NCI-H1436 (cell line): ENCODE measurements around the gene KRTAP10-5.
"Not testable (repeated sequence)": the region's sequence is repeated elsewhere in the genome, so short reads cannot be mapped to it uniquely, and the experiment has no call there.

Experiments
- DNase-seq: peaks from one replicate; lab custom pipeline; 2025; lab: John Stamatoyannopoulos, UW

The KRTAP10-5 gene, protein sequence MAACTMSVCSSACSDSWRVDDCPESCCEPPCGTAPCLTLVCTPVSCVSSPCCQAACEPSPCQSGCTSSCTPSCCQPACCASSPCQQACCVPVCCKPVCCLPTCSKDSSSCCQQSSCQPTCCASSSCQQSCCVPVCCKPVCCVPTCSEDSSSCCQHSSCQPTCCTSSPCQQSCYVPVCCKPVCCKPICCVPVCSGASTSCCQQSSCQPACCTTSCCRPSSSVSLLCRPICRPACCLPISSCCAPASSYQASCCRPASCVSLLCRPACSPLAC

GRCh38 chr21:44580231-44580821, at the start of gene KRTAP10-5:
TSS of gene KRTAP10-5 (minus strand) at chr21:44580604. CDS start at chr21:44580578, 26 bp downstream.
- not testable (repeated sequence) for DNase-seq

GRCh38 chr21:44628707-44629391, 48.4 kb upstream of the KRTAP10-5 start:
- no peak for DNase-seq

DNA sequence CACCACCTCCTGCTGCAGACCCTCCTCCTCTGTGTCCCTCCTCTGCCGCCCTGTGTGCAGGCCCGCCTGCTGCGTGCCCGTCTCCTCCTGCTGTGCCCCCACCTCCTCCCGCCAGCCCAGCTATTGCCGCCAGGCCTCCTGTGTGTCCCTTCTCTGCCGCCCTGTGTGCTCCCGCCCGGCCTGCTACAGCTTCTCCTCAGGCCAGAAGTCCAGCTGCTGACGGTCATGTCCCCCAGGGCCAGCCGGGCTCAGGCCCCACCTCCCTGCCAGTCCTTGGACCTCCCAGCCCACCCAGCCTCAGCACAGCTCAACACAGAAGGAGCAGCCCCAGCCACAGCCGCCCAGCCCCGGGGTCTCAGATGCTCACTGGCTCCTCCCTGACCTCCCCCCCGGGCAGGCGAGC, 47.4 kb upstream of the KRTAP10-5 start:
- DNase-seq: not testable (repeated sequence)

DNA sequence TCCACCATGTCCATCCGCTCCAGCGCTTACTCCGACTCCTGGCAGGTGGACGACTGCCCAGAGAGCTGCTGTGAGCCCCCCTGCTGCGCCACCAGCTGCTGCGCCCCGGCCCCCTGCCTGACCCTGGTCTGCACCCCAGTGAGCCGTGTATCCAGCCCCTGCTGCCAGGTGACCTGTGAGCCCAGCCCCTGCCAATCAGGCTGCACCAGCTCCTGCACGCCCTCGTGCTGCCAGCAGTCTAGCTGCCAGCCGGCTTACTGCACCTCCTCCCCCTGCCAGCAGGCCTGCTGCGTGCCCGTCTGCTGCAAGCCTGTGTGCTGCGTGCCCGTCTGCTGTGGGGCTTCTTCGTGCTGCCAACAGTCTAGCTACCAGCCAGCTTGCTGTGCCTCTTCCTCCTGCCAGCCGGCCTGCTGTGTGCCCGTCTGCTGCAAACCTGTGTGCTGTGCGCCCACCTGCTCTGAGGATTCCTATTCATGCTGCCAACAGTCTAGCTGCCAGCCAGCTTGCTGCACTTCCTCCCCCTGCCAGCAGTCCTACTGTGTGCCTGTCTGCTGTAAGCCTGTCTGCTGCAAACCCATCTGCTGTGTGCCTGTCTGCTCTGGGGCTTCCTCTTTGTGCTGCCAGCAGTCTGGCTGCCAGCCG, 46.9 kb upstream of the KRTAP10-5 start:
- DNase-seq: not testable (repeated sequence)

DNA sequence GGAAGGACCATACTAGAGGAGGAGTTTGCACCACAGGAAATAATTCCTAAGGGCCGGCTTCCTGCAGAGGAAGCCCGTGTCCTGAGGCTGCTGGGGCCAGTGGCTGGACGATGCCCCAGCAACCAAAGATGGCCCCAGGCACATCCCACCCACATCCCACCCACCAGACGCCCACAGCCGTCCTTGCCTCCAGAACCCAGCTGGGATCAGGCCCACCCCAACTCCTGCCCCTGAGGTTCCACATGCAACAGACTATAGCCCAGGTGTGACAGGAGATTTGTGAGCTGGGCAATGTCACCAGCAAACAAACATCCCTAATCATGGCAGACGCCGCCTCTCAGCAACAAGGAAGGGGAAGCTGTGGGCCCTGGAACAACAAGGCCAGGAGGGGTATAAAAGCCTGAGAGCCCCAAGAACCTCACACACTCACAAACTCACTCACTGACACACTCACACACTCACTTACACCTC, 46.3 kb upstream of the KRTAP10-5 start, which contains the start of gene KRTAP10-9:
Gene KRTAP10-9 (plus strand): TSS at position 421 of the 471 bp plus-strand sequence. CDS start 79 bp downstream, outside the sequence.
- no peak for DNase-seq

- DNase-seq: no peak
Observed at GRCh38 chr21:44626262-44626661, 45.9 kb upstream of the KRTAP10-5 start.

DNA sequence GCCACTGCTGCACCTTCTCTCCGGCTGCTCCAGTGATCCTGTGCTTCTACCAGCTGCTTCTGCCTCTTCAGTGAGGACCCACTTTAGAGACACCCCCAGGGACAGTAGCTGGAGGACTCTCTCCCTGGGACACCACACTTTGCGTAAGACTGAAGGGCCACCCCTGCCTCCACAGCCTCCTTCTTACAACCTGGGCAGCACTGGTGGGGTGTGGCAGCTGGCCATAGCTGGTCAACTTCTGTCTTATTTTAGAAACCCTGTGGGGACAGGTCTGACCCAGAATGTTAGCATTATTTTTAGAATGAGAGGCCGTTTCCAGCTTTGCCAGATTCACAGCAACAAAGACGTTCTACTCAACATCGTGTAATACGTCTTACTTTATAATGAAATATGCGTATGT, 45.4 kb upstream of the KRTAP10-5 start:
- no peak for DNase-seq

DNA sequence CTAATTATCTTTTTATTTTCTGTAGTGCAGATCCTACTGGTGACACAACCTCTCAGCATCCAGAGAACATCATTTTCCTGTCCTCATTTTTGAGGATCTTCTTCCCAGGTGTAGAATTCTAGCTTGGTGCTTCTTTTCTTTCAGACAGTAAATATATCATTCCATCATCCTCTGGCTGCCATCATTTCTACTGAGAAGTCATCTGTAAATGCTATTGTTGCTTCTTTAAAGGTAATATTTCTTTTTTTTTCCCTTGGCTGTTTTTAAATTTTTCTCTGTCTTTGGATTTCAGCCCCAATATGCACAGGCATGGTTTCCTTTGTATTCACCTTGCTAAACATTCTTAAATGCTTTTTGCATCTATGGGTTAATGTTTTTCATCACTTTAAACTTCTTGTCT, 43.2 kb upstream of the KRTAP10-5 start:
- DNase-seq: no peak

DNA sequence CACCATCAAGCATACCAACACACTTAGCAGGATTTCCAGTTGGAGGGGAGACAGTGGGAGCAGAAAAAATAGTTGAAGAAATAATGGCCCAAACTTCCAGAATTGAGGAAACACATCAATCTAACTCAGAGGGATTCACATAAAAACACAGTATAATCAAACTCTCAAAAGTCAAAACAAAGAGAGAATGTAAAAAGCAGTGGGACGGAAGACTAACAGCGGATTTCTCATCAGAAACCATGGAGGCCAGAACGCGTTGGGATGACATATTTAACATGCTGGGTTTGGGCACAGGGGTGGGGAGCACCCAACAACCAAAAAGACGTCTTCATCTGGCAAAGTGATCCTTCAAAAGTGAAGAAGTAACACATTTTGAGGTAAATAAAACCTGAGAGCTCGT, 39.5 kb upstream of the KRTAP10-5 start:
- DNase-seq: no peak

GRCh38 chr21:44618909-44619308, 38.5 kb upstream of the KRTAP10-5 start:
- no peak for DNase-seq

- no peak for DNase-seq
Observed at GRCh38 chr21:44618504-44618903, 38.1 kb upstream of the KRTAP10-5 start.

- DNase-seq: no peak
Observed at GRCh38 chr21:44617071-44617501, 36.7 kb upstream of the KRTAP10-5 start.

DNA sequence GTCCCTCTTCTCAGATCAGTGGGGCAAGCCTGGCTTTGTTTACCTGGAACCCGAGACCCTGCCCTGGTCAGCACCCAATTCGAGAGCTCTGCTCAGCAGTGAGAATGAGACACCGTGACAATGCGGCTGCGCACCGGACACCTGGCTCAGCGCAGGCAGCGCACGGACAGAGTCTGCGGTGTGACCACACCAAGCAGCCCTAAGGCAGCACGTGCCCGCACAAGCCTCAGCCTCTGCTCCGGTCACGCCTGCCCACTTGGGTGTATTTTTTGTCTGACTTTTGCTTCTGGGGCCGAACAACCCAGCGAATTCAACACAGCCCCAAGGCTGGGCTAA, 36.2 kb upstream of the KRTAP10-5 start:
- DNase-seq: no peak

- no peak for DNase-seq
Observed at GRCh38 chr21:44615911-44616590, 35.6 kb upstream of the KRTAP10-5 start.

DNA sequence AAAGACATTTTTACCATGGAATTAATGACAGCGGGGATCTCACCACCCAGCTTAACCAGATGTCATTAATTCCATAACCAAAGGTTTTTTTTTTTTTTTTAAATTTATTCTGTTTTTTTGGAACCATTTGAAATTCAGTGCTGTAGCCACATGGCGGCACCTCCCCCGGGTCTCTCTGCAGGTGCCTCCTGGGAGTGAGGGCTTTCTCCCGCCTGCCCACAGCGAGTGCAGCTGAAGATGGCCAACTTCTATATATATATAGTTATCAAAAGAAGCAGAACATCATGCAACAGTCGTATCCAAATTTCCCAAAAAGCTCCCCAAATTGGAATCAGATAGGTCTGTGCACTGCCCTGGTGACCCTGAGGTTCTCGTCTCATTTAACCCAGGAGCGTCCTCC, 35.1 kb upstream of the KRTAP10-5 start:
- DNase-seq: no peak

DNA sequence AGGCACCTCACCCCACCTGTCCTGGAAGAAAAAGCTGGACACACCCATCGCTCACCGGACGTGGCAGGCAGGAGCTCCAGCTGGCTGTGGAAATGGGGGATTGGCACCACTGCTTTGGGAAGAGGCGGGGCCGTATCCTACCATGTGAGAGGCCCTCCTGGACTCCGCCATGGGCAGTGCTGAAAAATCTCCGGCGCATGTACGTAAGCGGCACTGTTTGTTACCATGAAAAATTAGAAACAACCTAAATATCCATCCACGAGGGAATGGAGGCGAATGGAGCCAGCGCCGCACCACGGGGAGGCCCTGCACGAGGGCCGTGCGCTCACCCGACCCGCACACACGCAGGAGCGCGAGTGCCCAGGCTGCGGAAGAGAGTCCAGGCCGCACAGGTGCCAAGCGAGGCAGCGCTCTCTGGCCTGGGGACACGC, 34.6 kb upstream of the KRTAP10-5 start:
- DNase-seq: no peak

DNA sequence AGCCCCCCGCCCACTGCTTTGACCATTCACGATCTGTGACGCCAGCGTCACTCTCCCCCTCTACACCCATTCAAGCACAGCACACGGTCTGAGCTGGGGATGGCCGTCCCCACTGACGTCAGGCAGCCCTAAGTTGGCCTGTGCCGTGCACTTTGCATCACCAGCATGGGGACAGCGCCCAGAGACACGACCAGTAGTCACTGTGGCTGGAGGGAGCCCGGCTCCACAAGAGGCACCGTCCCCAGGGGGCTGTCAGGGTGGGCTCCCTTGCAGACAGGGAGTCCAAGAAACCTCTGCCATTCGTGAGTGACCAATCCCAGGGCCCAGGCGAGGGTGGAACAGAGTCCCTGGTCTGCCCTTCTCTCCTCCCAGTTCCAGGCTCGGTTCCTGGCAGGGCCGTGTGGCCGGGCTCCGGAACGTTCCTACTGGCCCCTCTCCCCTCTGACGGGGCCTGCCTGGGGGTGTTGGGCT, 33.8 kb upstream of the KRTAP10-5 start:
- DNase-seq: no peak

GRCh38 chr21:44613386-44614155, 33.2 kb upstream of the KRTAP10-5 start:
- no peak for DNase-seq

DNA sequence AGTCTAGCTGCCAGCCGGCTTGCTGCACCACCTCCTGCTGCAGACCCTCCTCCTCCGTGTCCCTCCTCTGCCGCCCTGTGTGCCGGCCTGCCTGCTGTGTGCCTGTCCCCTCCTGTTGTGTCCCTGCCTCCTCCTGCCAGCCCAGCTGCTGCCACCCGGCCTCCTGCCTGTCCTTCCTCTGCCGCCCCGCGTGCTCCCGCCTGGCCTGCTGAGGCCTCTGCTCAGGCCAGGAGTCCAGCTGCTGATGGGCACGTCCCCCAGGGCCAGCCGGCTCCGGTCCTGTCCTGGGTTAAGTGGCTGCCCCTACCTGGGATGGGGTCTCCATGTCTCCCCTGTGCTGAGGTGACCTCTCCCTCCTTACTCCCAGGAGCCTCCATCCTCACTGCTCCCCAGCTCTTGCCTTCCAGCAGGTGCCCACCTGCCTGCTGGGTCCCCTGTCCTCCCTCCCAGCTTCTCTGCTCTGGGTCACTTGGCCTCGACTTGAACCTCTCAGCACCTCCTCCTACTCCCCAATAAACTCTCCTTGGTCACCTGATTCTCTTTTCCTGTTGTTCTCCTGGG, 32.3 kb upstream of the KRTAP10-5 start:
- DNase-seq: no peak

DNA sequence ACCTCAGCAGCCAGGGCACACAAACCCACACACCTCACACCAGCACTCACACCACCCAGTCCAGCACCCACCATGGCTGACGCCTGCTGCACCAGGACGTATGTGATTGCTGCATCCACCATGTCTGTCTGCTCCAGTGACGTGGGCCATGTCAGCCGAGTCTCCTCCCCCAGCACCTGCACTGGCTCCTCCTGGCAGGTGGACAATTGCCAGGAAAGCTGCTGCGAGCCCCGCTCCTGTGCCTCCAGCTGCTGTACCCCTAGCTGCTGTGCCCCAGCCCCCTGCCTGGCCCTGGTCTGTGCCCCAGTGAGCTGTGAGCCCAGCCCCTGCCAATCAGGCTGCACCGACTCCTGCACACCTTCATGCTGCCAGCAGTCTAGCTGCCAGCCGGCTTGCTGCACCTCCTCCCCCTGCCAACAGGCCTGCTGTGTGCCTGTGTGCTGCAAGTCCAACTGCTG, 31.7 kb upstream of the KRTAP10-5 start, which contains the start of gene KRTAP10-8:
Gene KRTAP10-8 (plus strand): TSS at position 51 of the 458 bp plus-strand sequence. CDS start 22 bp downstream, at position 73.
- no peak for DNase-seq
